ENCODE measurements around the gene CARD19. TPM values are rescaled to one million over a fixed set of nuclear protein-coding genes. Genes with fewer than 3 reads are reported as not detected.

The CARD19 gene
- total RNA-seq, 4 donors from 2014 or later = 34.7 to 74.4 (median 58.9) TPM

DNA sequence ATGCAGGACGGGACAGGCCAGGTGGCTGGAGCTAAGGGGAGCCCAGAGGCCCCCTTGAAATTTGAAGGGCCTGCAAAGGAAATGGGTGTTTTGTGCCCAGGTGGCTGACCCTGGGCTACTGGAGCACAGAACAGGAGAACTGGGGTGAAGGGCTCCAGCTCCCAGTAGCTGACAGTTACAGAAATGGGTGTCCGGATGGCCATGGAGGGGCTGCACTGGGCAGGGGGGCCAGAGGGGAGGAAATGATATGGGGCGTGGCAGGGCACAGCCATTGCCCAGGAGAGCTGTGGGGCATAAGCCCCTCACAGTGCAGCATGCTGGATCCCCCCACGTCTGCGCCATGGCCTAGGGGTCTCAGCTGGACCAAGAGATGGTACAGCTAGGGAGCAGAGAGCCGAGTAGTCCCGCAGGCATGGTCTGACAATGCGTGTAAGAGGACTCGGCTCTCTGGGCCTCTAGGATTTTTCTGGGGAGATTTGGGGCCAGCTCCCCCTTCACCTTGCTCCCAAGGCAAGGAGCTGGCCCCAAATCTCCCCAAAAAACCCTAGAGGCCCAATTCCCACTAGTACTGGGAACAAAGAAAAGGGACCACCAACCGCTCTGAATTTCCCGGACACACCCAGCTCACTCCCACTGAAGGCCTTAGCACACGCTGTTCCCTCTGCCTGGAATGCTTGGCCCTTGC is 7.9 kb upstream of the CARD19 start:
- H3K27ac ChIP-seq = no peak overlapping the region
- no peak overlapping the region for H3K4me3 ChIP-seq
- TF ChIP-seq, protein P1, sequence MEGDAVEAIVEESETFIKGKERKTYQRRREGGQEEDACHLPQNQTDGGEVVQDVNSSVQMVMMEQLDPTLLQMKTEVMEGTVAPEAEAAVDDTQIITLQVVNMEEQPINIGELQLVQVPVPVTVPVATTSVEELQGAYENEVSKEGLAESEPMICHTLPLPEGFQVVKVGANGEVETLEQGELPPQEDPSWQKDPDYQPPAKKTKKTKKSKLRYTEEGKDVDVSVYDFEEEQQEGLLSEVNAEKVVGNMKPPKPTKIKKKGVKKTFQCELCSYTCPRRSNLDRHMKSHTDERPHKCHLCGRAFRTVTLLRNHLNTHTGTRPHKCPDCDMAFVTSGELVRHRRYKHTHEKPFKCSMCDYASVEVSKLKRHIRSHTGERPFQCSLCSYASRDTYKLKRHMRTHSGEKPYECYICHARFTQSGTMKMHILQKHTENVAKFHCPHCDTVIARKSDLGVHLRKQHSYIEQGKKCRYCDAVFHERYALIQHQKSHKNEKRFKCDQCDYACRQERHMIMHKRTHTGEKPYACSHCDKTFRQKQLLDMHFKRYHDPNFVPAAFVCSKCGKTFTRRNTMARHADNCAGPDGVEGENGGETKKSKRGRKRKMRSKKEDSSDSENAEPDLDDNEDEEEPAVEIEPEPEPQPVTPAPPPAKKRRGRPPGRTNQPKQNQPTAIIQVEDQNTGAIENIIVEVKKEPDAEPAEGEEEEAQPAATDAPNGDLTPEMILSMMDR (IDR thresholded peaks at IDR 0.05) = no peak
- TF ChIP-seq POLR2A (IDR thresholded peaks at IDR 0.05) = no peak
- DNase-seq = peak in 2 of 3 donors; percentile 38 to 46
- H3K36me3 ChIP-seq = no peaks in the 10 kb centered on the region
- H3K9me3 ChIP-seq = no peaks in the 10 kb centered on the region
- H3K27me3 ChIP-seq = no peaks in the 10 kb centered on the region
- H3K4me1 ChIP-seq = peaks cover 0 to 6% (median 2%) of the 10 kb centered on the region in 4 donors

DNA sequence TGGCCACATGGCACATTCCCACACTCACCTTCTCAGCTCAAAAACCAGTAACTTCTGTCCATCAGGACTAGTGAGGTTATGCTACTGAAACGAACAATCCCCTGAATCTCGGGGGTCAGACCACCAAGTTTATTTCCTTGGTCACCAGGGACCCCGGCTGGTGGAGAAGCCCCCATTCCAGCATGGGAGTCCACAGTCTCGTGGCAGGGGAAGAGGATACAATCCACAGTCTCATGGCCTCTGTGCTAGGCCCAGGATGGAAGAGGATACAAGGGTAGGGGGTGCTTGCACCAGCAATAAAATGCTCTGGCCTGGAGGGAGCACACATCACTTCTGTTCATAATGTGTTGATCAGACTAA is 7.4 kb upstream of the CARD19 start:
- peak in 2 of 3 donors; percentile 14 for DNase-seq
- peaks cover 0 to 9% (median 7%) of the 10 kb centered on the region in 4 donors for H3K4me1 ChIP-seq
- no peak overlapping the region for H3K4me3 ChIP-seq
- TF ChIP-seq, protein P1 (IDR thresholded peaks at IDR 0.05) = no peak
- no peak for TF ChIP-seq POLR2A (IDR thresholded peaks at IDR 0.05)
- H3K27me3 ChIP-seq = no peaks in the 10 kb centered on the region
- H3K36me3 ChIP-seq = no peaks in the 10 kb centered on the region
- H3K27ac ChIP-seq = no peak overlapping the region
- no peaks in the 10 kb centered on the region for H3K9me3 ChIP-seq

DNA sequence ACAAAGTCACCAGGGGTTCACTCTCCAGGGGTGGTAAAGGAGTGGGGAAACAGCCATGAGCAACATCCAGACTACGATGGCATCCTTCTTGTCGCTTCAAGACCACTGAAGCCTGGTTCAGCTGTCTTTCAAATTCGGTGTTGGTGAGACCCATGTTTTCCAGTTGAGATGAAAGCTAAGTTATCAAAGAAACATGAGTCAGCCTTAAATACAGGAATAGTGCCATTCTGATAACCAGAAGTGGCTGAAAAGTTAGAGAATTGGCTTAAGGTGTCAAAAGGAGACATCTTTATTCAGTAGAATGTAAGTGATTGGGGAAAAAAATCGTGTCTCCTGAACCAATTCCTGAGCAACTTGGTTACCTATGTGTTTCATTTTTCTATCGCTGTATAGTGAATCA is 7.0 kb upstream of the CARD19 start:
- no peaks in the 10 kb centered on the region for H3K9me3 ChIP-seq
- no peaks in the 10 kb centered on the region for H3K36me3 ChIP-seq
- TF ChIP-seq, protein P1 (IDR thresholded peaks at IDR 0.05) = no peak
- TF ChIP-seq POLR2A (IDR thresholded peaks at IDR 0.05) = no peak
- H3K27me3 ChIP-seq = no peaks in the 10 kb centered on the region
- no peak for DNase-seq
- peaks cover 0 to 13% (median 11%) of the 10 kb centered on the region in 4 donors for H3K4me1 ChIP-seq
- H3K27ac ChIP-seq = no peak overlapping the region
- H3K4me3 ChIP-seq = no peak overlapping the region

- no peak for TF ChIP-seq POLR2A (IDR thresholded peaks at IDR 0.05)
- TF ChIP-seq, protein P1 (IDR thresholded peaks at IDR 0.05) = no peak
- Histone ChIP-seq H3K36me3 (no peaks in the 10 kb centered on the region), H3K4me3 (no peak overlapping the region), H3K9me3 (no peaks in the 10 kb centered on the region), H3K4me1 (peaks cover 0 to 18% (median 15%) of the 10 kb centered on the region in 4 donors), H3K27me3 (no peaks in the 10 kb centered on the region), H3K27ac (no peak overlapping the region)
- peak in 2 of 3 donors; percentile 24 to 43 for DNase-seq
Observed at GRCh38 chr9:93089481-93089991, 6.5 kb upstream of the CARD19 start.

DNA sequence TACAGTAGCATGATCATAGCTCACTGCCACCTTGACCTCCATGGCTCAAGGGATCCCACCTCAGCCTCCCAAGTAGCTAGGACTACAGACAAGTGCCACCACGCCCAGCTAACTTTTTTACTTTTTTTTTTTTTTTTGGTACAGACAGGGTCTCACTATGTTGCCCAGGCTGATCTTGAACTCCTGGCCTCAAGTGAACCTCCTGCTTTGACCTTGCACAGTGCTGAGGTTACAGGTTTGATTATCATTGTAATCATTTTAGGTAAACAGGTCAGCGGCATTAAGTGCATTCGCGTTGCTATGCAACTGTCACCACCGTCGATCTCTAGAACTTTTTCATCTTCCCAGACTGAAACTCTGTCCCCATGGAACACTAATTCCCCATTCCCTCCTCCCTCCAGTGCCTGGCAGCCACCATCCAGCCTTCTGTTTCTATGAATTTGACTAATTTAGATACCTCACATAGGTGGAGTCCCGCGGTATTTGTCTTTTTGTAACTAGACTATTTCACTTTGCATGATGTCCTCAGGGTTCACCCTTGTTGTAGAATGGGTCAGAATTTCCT is 5.8 kb upstream of the CARD19 start:
- peaks cover 0 to 21% (median 18%) of the 10 kb centered on the region in 4 donors for H3K4me1 ChIP-seq
- no peaks in the 10 kb centered on the region for H3K9me3 ChIP-seq
- H3K27ac ChIP-seq = no peak overlapping the region
- TF ChIP-seq, protein P1 (IDR thresholded peaks at IDR 0.05) = no peak
- no peak for TF ChIP-seq POLR2A (IDR thresholded peaks at IDR 0.05)
- H3K27me3 ChIP-seq = no peaks in the 10 kb centered on the region
- H3K36me3 ChIP-seq = no peaks in the 10 kb centered on the region
- H3K4me3 ChIP-seq = no peak overlapping the region
- DNase-seq = peak in 2 of 3 donors; percentile 8 to 14

Measured in Peyer's patch (tissue), 4 donors.